ENCODE results near the gene GLDC.

GLDC gene

GRCh38 chr9:6677803-6678202 is 32.3 kb upstream of the GLDC start:
- no peak for DNase-seq (ENCODE audit: low read depth)
- Histone ChIP-seq H3K27me3 (replicated peaks; ENCODE audit: control insufficient read depth, insufficient read depth, low read length) (no peaks in the 10 kb centered on the region), H3K9me3 (ENCODE audit: control insufficient read depth, low read length) (no peaks in the 10 kb centered on the region), H3K4me1 (ENCODE audit: control insufficient read depth, insufficient read depth, low read length) (peaks cover 5% of the 10 kb centered on the region), H3K36me3 (ENCODE audit: control insufficient read depth, insufficient read depth, low read length, severe bottlenecking) (no peaks in the 10 kb centered on the region), H3K9ac (ENCODE audit: low read length) (no peak overlapping the region), H3K4me3 (ENCODE audit: low read length) (no peak overlapping the region)

- Histone ChIP-seq H3K4me1 (ENCODE audit: control insufficient read depth, insufficient read depth, low read length) (no peaks in the 10 kb centered on the region), H3K36me3 (ENCODE audit: control insufficient read depth, insufficient read depth, low read length, severe bottlenecking) (no peaks in the 10 kb centered on the region), H3K9ac (ENCODE audit: low read length) (no peak overlapping the region), H3K27me3 (replicated peaks; ENCODE audit: control insufficient read depth, insufficient read depth, low read length) (no peaks in the 10 kb centered on the region), H3K4me3 (ENCODE audit: low read length) (no peak overlapping the region), H3K9me3 (ENCODE audit: control insufficient read depth, low read length) (no peaks in the 10 kb centered on the region)
- no peak for DNase-seq (ENCODE audit: low read depth)
Measured at GRCh38 chr9:6676254-6676921, 30.9 kb upstream of the GLDC start.

DNA sequence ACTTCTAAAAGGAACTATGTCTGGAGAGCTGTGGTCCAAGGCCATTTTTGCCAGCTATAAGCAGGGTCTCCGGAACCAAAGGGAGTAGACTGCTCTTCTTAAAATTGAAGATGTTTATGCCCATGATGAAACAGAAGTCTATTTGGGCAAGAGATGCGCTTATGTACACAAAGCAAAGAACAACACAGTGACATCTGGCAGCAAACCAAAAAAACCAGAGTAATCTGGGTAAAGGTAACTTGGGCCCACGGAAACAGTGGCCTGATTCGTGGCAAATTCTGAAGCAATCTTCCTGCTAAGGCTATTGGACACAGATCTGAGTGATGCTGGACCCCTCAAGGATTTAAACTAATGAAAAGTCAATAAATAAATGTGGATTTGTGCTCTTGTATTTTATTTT is 29.7 kb upstream of the GLDC start:
- Histone ChIP-seq H3K27me3 (replicated peaks; ENCODE audit: control insufficient read depth, insufficient read depth, low read length) (no peaks in the 10 kb centered on the region), H3K4me1 (ENCODE audit: control insufficient read depth, insufficient read depth, low read length) (no peaks in the 10 kb centered on the region), H3K36me3 (ENCODE audit: control insufficient read depth, insufficient read depth, low read length, severe bottlenecking) (no peaks in the 10 kb centered on the region)

DNA sequence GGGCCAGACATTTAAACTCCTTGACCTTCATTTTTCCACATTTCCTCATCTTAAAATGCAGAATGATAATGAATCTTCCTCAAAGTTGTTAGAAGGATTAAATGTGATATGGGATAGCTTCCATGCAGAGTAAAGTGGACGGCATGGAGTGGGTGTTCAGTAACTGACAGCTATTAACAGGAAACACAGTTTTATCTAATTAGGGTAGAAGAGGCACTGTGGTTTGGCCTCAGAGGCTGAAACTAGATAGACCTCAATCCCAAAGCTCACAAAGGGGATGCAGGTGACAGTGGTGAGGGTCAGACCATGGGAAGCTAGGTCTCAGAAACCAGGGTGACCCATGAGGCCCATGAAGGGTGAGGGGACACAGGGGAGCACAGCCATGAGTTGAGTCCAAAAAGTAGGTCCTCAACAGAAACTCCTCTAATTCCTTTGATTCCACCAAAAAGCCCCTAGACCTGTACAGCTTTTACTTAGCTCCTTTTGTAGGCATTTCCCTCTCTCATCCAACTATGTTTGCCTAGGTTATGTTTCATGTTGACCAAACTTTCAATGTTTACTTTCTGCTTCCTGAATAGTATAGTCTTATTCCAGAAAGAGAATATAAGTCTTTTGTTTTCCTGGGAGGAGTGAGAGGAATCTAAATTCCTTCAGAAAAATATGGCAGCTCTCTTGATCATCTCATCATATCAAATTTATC is 27.9 kb upstream of the GLDC start:
- DNase-seq (ENCODE audit: low read depth): no peak
- Histone ChIP-seq H3K36me3 (ENCODE audit: control insufficient read depth, insufficient read depth, low read length, severe bottlenecking) (no peaks in the 10 kb centered on the region), H3K4me1 (ENCODE audit: control insufficient read depth, insufficient read depth, low read length) (no peaks in the 10 kb centered on the region), H3K9me3 (ENCODE audit: control insufficient read depth, low read length) (no peaks in the 10 kb centered on the region), H3K9ac (ENCODE audit: low read length) (no peak overlapping the region), H3K4me3 (ENCODE audit: low read length) (no peak overlapping the region), H3K27me3 (replicated peaks; ENCODE audit: control insufficient read depth, insufficient read depth, low read length) (no peaks in the 10 kb centered on the region)

More for the DNA sequence above, 29.7 kb upstream of the GLDC start:
- H3K4me3 ChIP-seq (ENCODE audit: low read length): no peak overlapping the region
- H3K9me3 ChIP-seq (ENCODE audit: control insufficient read depth, low read length): no peaks in the 10 kb centered on the region
- no peak overlapping the region for H3K9ac ChIP-seq (ENCODE audit: low read length)
- no peak for DNase-seq (ENCODE audit: low read depth)

GRCh38 chr9:6672118-6672517 is 26.6 kb upstream of the GLDC start:
- no peak for DNase-seq (ENCODE audit: low read depth)
- H3K4me3 ChIP-seq (ENCODE audit: low read length): no peak overlapping the region
- no peaks in the 10 kb centered on the region for H3K27me3 ChIP-seq (replicated peaks; ENCODE audit: control insufficient read depth, insufficient read depth, low read length)
- H3K9ac ChIP-seq (ENCODE audit: low read length): peak overlapping the region; percentile 29
- no peaks in the 10 kb centered on the region for H3K4me1 ChIP-seq (ENCODE audit: control insufficient read depth, insufficient read depth, low read length)
- H3K36me3 ChIP-seq (ENCODE audit: control insufficient read depth, insufficient read depth, low read length, severe bottlenecking): no peaks in the 10 kb centered on the region
- H3K9me3 ChIP-seq (ENCODE audit: control insufficient read depth, low read length): no peaks in the 10 kb centered on the region

GRCh38 chr9:6671416-6671815 is 25.9 kb upstream of the GLDC start:
- no peaks in the 10 kb centered on the region for H3K36me3 ChIP-seq (ENCODE audit: control insufficient read depth, insufficient read depth, low read length, severe bottlenecking)
- H3K9ac ChIP-seq (ENCODE audit: low read length): no peak overlapping the region
- H3K9me3 ChIP-seq (ENCODE audit: control insufficient read depth, low read length): no peaks in the 10 kb centered on the region
- DNase-seq (ENCODE audit: low read depth): no peak
- no peaks in the 10 kb centered on the region for H3K4me1 ChIP-seq (ENCODE audit: control insufficient read depth, insufficient read depth, low read length)
- no peaks in the 10 kb centered on the region for H3K27me3 ChIP-seq (replicated peaks; ENCODE audit: control insufficient read depth, insufficient read depth, low read length)
- no peak overlapping the region for H3K4me3 ChIP-seq (ENCODE audit: low read length)

DNA sequence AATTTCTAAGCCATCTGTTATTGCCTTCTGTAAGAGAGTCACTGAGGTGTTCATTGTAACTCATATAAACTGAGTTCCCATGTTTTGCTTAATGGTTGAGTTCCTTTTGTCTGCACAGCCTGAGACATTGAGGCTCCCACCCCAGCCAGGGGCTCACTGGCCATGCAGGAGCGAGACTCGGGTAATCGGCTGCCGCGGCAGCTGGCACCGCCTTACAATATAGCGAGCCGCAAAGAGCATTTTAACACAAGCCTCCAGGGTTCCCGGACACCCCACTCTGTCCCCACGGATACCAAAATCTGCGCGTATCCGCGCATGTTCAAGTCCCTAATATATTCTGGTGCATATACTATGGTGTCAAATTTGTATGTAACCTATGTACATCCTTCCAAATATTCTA is 24.4 kb upstream of the GLDC start:
- H3K27me3 ChIP-seq (replicated peaks; ENCODE audit: control insufficient read depth, insufficient read depth, low read length): no peaks in the 10 kb centered on the region
- no peak overlapping the region for H3K4me3 ChIP-seq (ENCODE audit: low read length)
- no peaks in the 10 kb centered on the region for H3K36me3 ChIP-seq (ENCODE audit: control insufficient read depth, insufficient read depth, low read length, severe bottlenecking)
- H3K9ac ChIP-seq (ENCODE audit: low read length): no peak overlapping the region
- H3K9me3 ChIP-seq (ENCODE audit: control insufficient read depth, low read length): no peaks in the 10 kb centered on the region
- H3K4me1 ChIP-seq (ENCODE audit: control insufficient read depth, insufficient read depth, low read length): no peaks in the 10 kb centered on the region
- no peak for DNase-seq (ENCODE audit: low read depth)

GRCh38 chr9:6667633-6668280 is 22.2 kb upstream of the GLDC start:
- DNase-seq (ENCODE audit: low read depth): peak; percentile 73
- Histone ChIP-seq H3K9me3 (ENCODE audit: control insufficient read depth, low read length) (no peaks in the 10 kb centered on the region), H3K4me1 (ENCODE audit: control insufficient read depth, insufficient read depth, low read length) (peaks cover 3% of the 10 kb centered on the region), H3K36me3 (ENCODE audit: control insufficient read depth, insufficient read depth, low read length, severe bottlenecking) (no peaks in the 10 kb centered on the region), H3K4me3 (ENCODE audit: low read length) (no peak overlapping the region), H3K27me3 (replicated peaks; ENCODE audit: control insufficient read depth, insufficient read depth, low read length) (no peaks in the 10 kb centered on the region), H3K9ac (ENCODE audit: low read length) (no peak overlapping the region)

DNA sequence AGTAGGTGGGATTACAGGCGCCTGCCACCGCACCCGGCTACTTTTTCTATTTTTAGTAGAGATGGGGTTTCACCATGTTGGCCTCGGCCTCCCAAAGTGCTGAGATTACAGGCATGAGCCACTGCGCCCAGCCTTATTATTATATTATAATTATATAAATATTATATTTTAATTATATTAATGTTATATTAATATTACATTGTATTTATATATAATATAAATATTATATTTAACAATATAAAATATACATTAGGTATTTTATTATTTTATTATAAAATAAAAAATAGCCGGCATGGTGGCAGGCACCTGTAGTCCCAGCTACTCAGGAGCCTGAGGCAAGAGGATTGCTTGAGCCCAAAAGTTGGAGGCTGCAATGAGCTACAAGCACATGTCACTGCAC is 21.6 kb upstream of the GLDC start:
- Histone ChIP-seq H3K4me3 (ENCODE audit: low read length) (no peak overlapping the region), H3K9me3 (ENCODE audit: control insufficient read depth, low read length) (no peaks in the 10 kb centered on the region), H3K4me1 (ENCODE audit: control insufficient read depth, insufficient read depth, low read length) (peaks cover 3% of the 10 kb centered on the region), H3K9ac (ENCODE audit: low read length) (no peak overlapping the region), H3K27me3 (replicated peaks; ENCODE audit: control insufficient read depth, insufficient read depth, low read length) (no peaks in the 10 kb centered on the region), H3K36me3 (ENCODE audit: control insufficient read depth, insufficient read depth, low read length, severe bottlenecking) (no peaks in the 10 kb centered on the region)
- DNase-seq (ENCODE audit: low read depth): no peak

DNA sequence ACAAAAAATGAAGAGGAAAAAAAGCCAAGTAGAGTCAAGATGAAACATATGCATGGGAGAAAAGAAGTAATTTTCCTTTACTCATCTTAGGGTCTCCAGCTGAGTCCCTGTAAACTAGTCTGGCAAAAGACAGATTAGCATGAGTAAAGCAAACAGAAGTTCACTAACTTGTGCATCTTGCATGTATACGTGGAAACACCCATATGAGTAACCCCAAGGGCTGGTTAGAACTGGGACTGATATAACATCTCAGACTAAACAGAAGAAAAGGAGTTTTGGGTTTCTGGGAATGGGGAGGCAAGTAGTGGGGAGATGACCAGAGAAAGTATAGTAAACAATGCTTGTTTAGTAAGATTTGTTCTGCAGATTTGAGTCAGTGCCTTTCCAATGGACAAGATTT is 20.1 kb upstream of the GLDC start:
- H3K9me3 ChIP-seq (ENCODE audit: control insufficient read depth, low read length): no peaks in the 10 kb centered on the region
- no peaks in the 10 kb centered on the region for H3K36me3 ChIP-seq (ENCODE audit: control insufficient read depth, insufficient read depth, low read length, severe bottlenecking)
- H3K4me3 ChIP-seq (ENCODE audit: low read length): no peak overlapping the region
- H3K4me1 ChIP-seq (ENCODE audit: control insufficient read depth, insufficient read depth, low read length): peaks cover 3% of the 10 kb centered on the region
- no peak overlapping the region for H3K9ac ChIP-seq (ENCODE audit: low read length)
- no peak for DNase-seq (ENCODE audit: low read depth)
- H3K27me3 ChIP-seq (replicated peaks; ENCODE audit: control insufficient read depth, insufficient read depth, low read length): no peaks in the 10 kb centered on the region

DNA sequence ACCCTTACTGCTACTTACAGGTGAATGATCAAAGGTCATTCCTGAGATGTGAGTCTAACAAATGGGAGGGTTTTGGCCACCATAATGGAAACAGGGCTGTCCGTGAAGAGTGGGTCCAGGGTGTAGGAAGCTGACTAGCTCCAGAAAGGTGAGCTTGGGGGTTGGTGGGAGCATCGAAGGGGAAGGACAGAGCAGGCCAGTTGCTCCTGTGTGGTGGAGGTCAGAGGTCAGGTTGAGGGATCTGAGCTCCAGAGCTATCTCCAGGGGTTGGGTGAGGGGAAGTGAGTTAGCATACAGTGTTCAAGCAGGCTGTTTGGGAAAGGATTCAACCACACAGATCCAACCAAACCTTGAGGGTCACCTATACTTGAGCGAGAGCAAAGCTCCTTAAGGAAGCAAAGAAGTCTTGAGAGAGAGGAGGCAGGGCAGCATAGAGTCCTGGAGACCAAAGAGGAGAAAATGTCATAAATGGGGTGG is 18.7 kb upstream of the GLDC start:
- H3K36me3 ChIP-seq (ENCODE audit: control insufficient read depth, insufficient read depth, low read length, severe bottlenecking): no peaks in the 10 kb centered on the region
- no peak for DNase-seq (ENCODE audit: low read depth)
- H3K4me3 ChIP-seq (ENCODE audit: low read length): no peak overlapping the region
- no peak overlapping the region for H3K9ac ChIP-seq (ENCODE audit: low read length)
- H3K9me3 ChIP-seq (ENCODE audit: control insufficient read depth, low read length): no peaks in the 10 kb centered on the region
- H3K27me3 ChIP-seq (replicated peaks; ENCODE audit: control insufficient read depth, insufficient read depth, low read length): no peaks in the 10 kb centered on the region
- H3K4me1 ChIP-seq (ENCODE audit: control insufficient read depth, insufficient read depth, low read length): peaks cover 3% of the 10 kb centered on the region

Measured in adipocyte (in vitro differentiated cells).